SK-N-MC (cell line): Measurements from ENCODE around the gene FBXL5.
A peak's percentile ranks its signal among the peaks of the same experiment; 100 is the strongest.
"Not testable (repeated sequence)": the region's sequence is repeated elsewhere in the genome, so short reads cannot be mapped to it uniquely, and the experiment has no call there.

Experiments used
- DNase-seq: peaks from one replicate; pipeline ENCODE4 v3.0.0-alpha.2; 2011; ENCODE audit warnings: low read depth, low spot score
- H3K27ac ChIP-seq: fragments of 200-600 bp; sonication (generic); 2 replicates; pipeline ENCODE4 v1.5.1; 2016; ENCODE audit warnings: mixed run types
- H3K36me3 ChIP-seq: fragments of 200-600 bp; sonication (generic); 2 replicates; pipeline ENCODE4 v1.6.1; 2017; ENCODE audit warnings: antibody characterized with exemption, low read length, mixed read lengths; ENCODE audit not compliant: insufficient read depth
- H3K4me3 ChIP-seq: fragments of 200-600 bp; sonication (generic); 2 replicates; pipeline ENCODE4 v1.5.1; 2016
- H3K9ac ChIP-seq: fragments of 200-600 bp; sonication (generic); 2 replicates; pipeline ENCODE4 v1.8.0; 2017; ENCODE audit warnings: mixed run types, mixed read lengths; ENCODE audit not compliant: insufficient read length
- H3K9me3 ChIP-seq: fragments of 200-600 bp; sonication (generic); 2 replicates; pipeline ENCODE4 v1.6.1; 2017; ENCODE audit warnings: low read depth, mild to moderate bottlenecking, antibody characterized with exemption, low read length, moderate library complexity, mixed read lengths
- EZH2 ChIP-seq: fragments of 200-600 bp; sonication (generic); IDR thresholded peaks from one replicate; pipeline ENCODE4 v1.6.1; 2017; ENCODE audit warnings: antibody characterized with exemption
- FOXP2 ChIP-seq: optimal IDR thresholded peaks from 2 replicates; pipeline ENCODE3; 2011; ENCODE audit warnings: mild to moderate bottlenecking, moderate library complexity; ENCODE audit not compliant: insufficient read depth; ENCODE audit errors: extremely low read length, control extremely low read depth
- POLR2AphosphoS5 ChIP-seq: IDR thresholded peaks from 2 replicates; pipeline ENCODE4 v1.6.1; 2012; ENCODE audit warnings: mild to moderate bottlenecking, low read depth, low read length, borderline replicate concordance

The FBXL5 gene

DNA sequence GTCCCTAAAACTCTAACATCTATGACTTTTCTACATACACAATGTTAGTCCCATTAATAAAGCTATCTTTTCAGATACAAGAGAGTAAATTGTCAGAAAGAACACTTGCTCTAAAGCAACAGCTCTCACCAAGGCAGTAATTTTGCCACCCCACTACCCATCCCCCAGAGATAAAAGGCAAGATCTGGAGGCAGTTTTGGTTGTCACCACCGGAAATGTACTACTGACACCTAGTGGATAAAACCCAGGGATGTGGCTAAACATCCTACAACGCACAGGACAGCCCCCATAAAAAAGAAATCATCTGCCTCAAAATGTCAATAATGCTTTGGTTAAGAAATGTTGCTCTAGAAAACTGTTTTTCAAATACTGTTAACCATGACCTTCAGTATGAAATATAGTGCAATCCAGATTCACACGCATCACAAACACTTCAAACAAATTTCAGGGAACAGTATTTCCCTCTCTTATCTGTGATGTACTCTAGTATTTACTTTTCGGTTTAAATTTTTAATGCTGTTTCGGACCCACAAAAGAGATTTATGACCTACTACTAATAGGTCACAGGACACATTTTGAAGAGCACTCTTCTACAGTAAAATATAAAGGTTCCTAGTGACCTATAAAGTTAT is 5.1 kb downstream of the FBXL5 start:
- H3K36me3 ChIP-seq, result no peaks in the 10 kb centered on the region
- H3K9ac ChIP-seq, result peak overlapping the region; percentile 53
- DNase-seq, result no peak
- H3K27ac ChIP-seq, result peak overlapping the region; percentile 78
- H3K9me3 ChIP-seq, result no peaks in the 10 kb centered on the region
- peak overlapping the region; percentile 39; the same call in 1 of the 2 replicates for H3K4me3 ChIP-seq
- no peak for TF ChIP-seq EZH2
- no peak for TF ChIP-seq FOXP2
- no peak for TF ChIP-seq POLR2AphosphoS5

DNA sequence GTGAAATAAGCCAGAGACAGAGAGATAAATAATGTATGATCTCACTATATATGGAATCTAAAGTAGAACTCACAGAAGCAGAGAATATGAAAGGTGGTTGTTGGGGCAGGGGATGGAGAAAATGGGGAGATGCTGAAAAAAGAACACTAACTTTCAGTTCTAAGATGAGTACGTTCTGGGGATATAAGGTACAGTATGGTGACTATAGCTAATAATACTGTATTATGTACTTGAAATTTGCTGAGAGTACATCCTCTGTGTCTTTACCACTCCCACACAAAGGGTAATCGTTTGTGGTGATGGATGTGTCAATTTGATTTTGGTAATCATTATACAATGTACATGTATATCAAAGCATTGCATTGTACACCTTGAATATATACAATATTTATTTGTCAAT is 6.6 kb downstream of the FBXL5 start:
- TF ChIP-seq FOXP2 (no peak), POLR2AphosphoS5 (no peak)
- Histone ChIP-seq H3K27ac (no peak overlapping the region), H3K9ac (no peak overlapping the region), H3K36me3 (no peaks in the 10 kb centered on the region), H3K4me3 (no peak overlapping the region), H3K9me3 (no peaks in the 10 kb centered on the region)
- no peak for DNase-seq

DNA sequence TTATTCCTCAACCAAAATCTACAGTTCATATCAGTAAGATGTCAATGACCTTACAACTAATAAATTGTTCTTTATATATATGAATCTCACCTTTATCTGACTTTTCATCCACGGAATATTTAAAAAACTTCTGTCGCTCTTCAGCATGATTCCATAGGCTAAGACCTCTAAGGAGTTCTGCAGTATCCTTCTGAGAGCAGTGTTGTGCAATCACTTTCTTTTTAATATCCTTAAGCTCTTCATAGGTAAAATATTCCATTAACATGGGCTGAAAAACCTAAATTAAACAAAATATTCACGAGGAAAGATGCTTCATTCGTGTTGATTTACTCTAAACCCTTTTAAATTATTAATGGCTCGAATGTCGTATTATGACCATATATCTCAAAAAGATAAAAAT is 16.7 kb downstream of the FBXL5 start:
- H3K9me3 ChIP-seq, result no peaks in the 10 kb centered on the region
- no peak for TF ChIP-seq FOXP2
- TF ChIP-seq POLR2AphosphoS5, result no peak
- no peak for TF ChIP-seq EZH2
- H3K36me3 ChIP-seq, result peaks cover 45% of the 10 kb centered on the region
- no peak for DNase-seq
- no peak overlapping the region for H3K4me3 ChIP-seq
- no peak overlapping the region for H3K9ac ChIP-seq
- no peak overlapping the region for H3K27ac ChIP-seq

DNA sequence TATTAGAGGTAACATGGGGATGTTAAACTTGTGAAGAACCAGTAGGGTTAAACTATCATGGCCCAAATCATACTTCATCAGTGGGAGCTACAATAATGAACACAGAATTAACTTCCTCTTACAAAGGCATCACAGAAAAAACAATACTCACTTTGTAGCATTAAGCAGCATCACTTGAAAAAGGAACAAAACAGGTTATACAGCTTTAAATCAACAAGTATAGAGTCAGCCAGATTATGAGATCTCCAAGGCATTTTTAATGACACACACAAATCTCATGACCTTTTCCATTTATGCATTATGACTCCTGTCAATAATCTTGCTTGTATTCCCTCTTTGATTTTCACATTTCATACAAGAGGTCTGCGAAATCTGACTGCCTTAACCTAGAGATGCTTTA is 18.3 kb downstream of the FBXL5 start:
- Histone ChIP-seq H3K9me3 (no peaks in the 10 kb centered on the region), H3K27ac (no peak overlapping the region), H3K4me3 (no peak overlapping the region), H3K36me3 (peaks cover 55% of the 10 kb centered on the region), H3K9ac (no peak overlapping the region)
- DNase-seq, result no peak
- TF ChIP-seq EZH2 (no peak), POLR2AphosphoS5 (no peak)

DNA sequence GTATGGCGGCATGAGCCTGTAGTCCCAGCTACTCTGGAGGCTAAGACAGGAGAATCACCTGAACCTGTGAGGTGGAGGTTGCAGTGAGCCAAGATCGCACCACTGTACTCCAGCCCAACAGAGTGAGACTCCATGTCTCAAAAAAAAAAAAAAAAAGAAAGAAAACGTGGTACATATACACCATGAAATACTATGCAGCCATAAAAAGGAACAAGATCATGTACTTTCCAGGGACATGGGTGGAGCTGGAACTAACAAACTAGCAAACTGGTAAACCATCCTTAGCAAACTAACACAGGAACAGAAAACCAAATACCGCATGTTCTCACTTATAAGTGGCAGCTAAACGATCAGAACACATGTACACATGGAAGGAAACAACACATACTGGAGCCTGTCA is 37.8 kb downstream of the FBXL5 start:
- H3K36me3 ChIP-seq, result not testable (repeated sequence)

DNA sequence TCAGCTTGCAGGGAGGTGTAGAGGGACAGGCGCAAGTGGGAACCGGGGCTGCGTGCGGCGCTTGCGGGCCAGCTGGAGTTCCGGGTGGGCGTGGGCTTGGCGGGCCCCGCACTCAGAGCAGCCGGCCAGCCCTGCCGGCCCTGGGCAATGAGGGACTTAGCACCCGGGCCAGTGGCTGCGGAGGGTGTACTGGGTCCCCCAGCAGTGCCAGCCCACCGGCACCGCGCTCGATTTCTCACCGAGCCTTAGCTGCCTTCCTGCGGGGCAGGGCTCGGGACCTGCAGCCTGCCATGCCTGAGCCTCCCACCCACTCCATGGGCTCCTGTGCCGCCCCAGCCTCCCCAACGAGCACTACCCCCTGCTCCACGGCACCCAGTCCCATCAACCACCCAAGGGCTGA is 40.3 kb downstream of the FBXL5 start:
- not testable (repeated sequence) for H3K27ac ChIP-seq, H3K9me3 ChIP-seq, H3K9ac ChIP-seq, DNase-seq, H3K4me3 ChIP-seq, H3K36me3 ChIP-seq

More for the DNA sequence above, 37.8 kb downstream of the FBXL5 start:
- not testable (repeated sequence) for H3K4me3 ChIP-seq, H3K27ac ChIP-seq, H3K9me3 ChIP-seq, DNase-seq, H3K9ac ChIP-seq

DNA sequence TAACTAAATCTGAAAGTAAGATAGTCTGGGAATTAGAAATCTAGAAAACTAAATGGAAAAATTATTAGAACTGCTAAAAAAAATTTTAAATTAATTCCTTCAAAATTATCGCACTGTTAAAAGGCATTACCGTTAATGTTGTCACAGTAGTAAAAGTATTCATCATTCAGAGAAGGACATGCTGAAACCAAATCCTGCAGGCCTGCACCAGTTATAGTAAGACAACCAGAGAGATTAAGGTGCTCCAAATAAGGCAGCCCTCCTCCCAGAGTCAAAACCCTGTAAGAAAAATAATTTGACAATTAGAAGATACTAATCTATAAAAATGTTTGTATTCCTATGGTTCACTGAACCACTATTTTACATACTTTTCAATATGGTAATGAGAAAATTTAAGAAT is 43.0 kb downstream of the FBXL5 start:
- no peak for TF ChIP-seq EZH2
- no peak for TF ChIP-seq FOXP2
- TF ChIP-seq POLR2AphosphoS5, result no peak

DNA sequence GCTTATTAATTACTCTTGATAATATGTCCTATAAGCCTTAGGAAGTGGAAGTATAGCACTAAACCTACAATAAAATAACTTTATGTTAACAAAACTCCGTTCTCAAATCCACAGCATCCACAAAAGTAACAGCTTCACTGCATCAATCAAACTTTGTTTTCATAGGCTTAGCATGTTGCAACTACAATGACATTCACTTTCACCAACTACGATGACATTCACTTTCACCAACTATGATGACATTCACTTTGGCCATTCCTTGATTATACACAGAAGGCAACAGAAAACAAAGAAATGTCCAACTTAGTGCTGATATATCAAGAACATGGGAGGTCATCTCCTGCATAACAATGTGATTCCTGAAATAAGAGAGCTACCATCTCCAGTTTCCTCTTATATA is 44.3 kb downstream of the FBXL5 start:
- Histone ChIP-seq H3K27ac (no peak overlapping the region), H3K9me3 (no peaks in the 10 kb centered on the region), H3K36me3 (peaks cover 1% of the 10 kb centered on the region; the same call in 1 of the 2 replicates), H3K4me3 (no peak overlapping the region), H3K9ac (no peak overlapping the region)
- no peak for DNase-seq
- TF ChIP-seq EZH2 (no peak), POLR2AphosphoS5 (no peak), FOXP2 (no peak)

More for the DNA sequence above, 43.0 kb downstream of the FBXL5 start:
- Histone ChIP-seq H3K9me3 (no peaks in the 10 kb centered on the region), H3K27ac (no peak overlapping the region), H3K4me3 (no peak overlapping the region), H3K36me3 (no peaks in the 10 kb centered on the region; the same call in 1 of the 2 replicates), H3K9ac (no peak overlapping the region)
- no peak for DNase-seq

DNA sequence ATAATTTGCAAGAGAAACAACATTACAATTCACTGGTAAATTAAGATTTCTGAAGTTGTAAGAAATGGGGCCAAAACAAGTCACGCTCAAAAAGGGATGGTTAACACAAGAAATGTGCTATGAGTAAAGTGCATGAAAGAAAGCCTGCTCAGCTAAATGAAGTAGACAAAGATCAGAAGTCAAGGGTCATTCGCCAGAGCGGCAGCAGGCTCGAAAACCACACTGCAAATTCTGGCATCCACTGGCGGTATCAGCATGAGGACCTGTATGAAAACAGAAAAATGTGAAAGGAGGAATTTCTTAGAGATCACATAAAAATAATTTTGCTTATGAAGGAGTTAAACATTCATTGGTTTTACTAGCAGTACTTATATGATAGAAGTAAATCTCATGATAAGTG is 49.6 kb downstream of the FBXL5 start:
- Histone ChIP-seq H3K9me3 (no peaks in the 10 kb centered on the region), H3K4me3 (no peak overlapping the region), H3K27ac (no peak overlapping the region), H3K36me3 (peaks cover 14% of the 10 kb centered on the region; the same call in 1 of the 2 replicates), H3K9ac (no peak overlapping the region)
- no peak for DNase-seq
- TF ChIP-seq POLR2AphosphoS5, result no peak
- TF ChIP-seq EZH2, result no peak
- no peak for TF ChIP-seq FOXP2
